ENCODE results near the gene HSD17B10.

DNA sequence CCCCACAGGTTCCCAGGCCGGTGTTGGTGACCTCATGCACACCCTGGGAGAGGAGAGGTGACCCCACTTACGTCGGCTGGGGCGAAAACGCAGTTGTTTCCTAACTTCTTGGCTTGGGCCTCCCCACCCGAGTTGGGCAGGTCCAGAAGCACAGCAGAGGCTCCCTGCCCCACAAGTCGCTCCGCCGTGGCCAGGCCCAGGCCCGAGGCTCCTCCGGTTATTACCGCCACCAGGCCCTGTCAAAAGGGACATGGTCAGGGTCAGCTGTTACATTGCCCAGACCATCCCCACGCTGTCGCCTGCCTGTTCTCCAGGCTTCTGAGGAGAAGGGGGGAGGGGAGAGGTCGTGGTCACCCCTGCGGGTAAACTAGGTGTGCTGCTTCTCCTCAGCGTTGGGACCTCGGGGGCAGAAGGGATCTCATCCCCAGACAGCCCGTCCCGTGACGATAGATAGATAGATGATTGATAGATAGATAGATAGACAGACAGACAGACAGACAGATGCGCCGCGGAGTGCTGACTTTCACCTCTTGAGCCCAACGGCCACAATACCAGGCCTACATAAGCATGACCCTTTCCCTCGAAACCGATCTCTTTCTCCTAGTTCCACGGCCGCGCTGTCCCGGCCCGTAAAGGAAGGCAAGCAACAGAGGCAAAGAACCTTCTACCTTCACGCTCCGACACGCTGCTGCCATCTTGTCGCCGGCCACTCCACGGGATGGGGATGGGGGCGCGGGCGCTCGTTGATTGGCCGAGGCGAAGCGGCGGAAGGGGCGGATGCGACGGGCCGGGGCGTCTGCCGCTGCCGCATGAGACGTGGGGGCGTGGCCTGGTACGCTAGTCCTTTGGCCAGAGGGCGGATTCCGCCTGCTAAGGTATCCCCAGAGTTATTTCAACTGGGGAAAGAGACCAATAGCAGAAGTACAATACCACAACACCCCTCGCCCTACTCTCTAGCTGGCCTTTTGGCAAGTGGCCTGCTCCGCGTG, at the start of gene HSD17B10:
- TF ChIP-seq CTCF (IDR thresholded peaks at IDR 0.05): no peak
- TF ChIP-seq POLR2A (IDR thresholded peaks at IDR 0.05): peak; percentile 48
